Endodermal cell (in vitro differentiated cells): Measurements from ENCODE around the gene PARD3B. TPM values are rescaled to one million over a fixed set of nuclear protein-coding genes. Genes with fewer than 3 reads are reported as not detected.

Source experiments
- DNase-seq: peaks from one replicate; pipeline ENCODE4 v3.0.0-alpha.2; 2017
- H3K27ac ChIP-seq: 2 replicates; pipeline ENCODE4 v1.5.1; 2013; ENCODE audit warnings: mild to moderate bottlenecking, low read depth, low read length, moderate library complexity
- H3K27me3 ChIP-seq: 2 replicates; pipeline ENCODE4 v1.6.1; 2013; ENCODE audit warnings: mild to moderate bottlenecking, low read length, moderate library complexity; ENCODE audit not compliant: insufficient read depth, control insufficient read depth, poor library complexity, severe bottlenecking
- H3K36me3 ChIP-seq: 2 replicates; pipeline ENCODE4 v1.7.0; 2013; ENCODE audit warnings: mild to moderate bottlenecking, low read length, moderate library complexity; ENCODE audit not compliant: control insufficient read depth, insufficient read depth
- H3K4me1 ChIP-seq: one replicate; pipeline ENCODE4 v1.7.0; 2013; ENCODE audit warnings: low read length; ENCODE audit not compliant: control insufficient read depth, insufficient read depth
- H3K4me3 ChIP-seq: 2 replicates; pipeline ENCODE4 v1.5.1; 2013; ENCODE audit warnings: mild to moderate bottlenecking, low read length, moderate library complexity
- H3K9ac ChIP-seq: 2 replicates; pipeline ENCODE4 v1.6.1; 2013; ENCODE audit warnings: mild to moderate bottlenecking, low read length, moderate library complexity; ENCODE audit not compliant: poor library complexity, severe bottlenecking; ENCODE audit errors: extremely low read depth
- H3K9me3 ChIP-seq: 2 replicates; pipeline ENCODE4 v1.6.1; 2013; ENCODE audit warnings: mild to moderate bottlenecking, low read length, moderate library complexity; ENCODE audit not compliant: control insufficient read depth
- H3K27ac Mint-ChIP-seq: 2 replicates; pipeline ENCODE4 v1.8.0; 2020; ENCODE audit warnings: mixed read lengths
- H3K27me3 Mint-ChIP-seq: 2 replicates; pipeline ENCODE4 v1.8.0; 2021; ENCODE audit warnings: mild to moderate bottlenecking, mixed read lengths; ENCODE audit not compliant: insufficient read depth
- H3K36me3 Mint-ChIP-seq: 2 replicates; pipeline ENCODE4 v1.8.0; 2020; ENCODE audit warnings: low read depth, mixed read lengths
- H3K4me1 Mint-ChIP-seq: 2 replicates; pipeline ENCODE4 v1.8.0; 2020; ENCODE audit warnings: mixed read lengths
- H3K4me3 Mint-ChIP-seq: 2 replicates; pipeline ENCODE4 v1.8.0; 2020; ENCODE audit warnings: mild to moderate bottlenecking, moderate library complexity, mixed read lengths
- H3K9me3 Mint-ChIP-seq: 2 replicates; pipeline ENCODE4 v1.8.0; 2020; ENCODE audit warnings: mild to moderate bottlenecking, mixed read lengths
- WGBS, 2 experiments: methylation state at CpG; one replicate each; pipeline versions ENCODE4 v1.1.5 to v1.1.7; 2013; ENCODE audit warnings: missing lambda C conversion rate in 2 of 2, mixed read lengths in 1 of 2; ENCODE audit not compliant: insufficient coverage in 1 of 2, insufficient read length in 1 of 2; 5-methylcytosine and 5-hydroxymethylcytosine counted together
- total RNA-seq, 2 donors: library from RNA; stranded (reverse); fragmentation: NEBNext Ultra II Directional in 1 of 2; extraction: Animal tissue kit (Norgen Biotek cat#: 25700) in 1 of 2; gene quantifications; 2 replicates in 1 of 2; 3 replicates in 1 of 2; pipeline ENCODE4 v1.2.1, GENCODE V29; 2021
- TF ChIP-seq, protein P1 (sequence below): fragments of 200-600 bp; sonication (generic); conservative IDR thresholded peaks from 2 replicates; pipeline ENCODE4 v1.5.0; 2021; ENCODE audit warnings: antibody characterized with exemption, mild to moderate bottlenecking

PARD3B gene
- total RNA-seq, 2 donors from 2014 or later = 2.5 to 5.6 TPM

DNA sequence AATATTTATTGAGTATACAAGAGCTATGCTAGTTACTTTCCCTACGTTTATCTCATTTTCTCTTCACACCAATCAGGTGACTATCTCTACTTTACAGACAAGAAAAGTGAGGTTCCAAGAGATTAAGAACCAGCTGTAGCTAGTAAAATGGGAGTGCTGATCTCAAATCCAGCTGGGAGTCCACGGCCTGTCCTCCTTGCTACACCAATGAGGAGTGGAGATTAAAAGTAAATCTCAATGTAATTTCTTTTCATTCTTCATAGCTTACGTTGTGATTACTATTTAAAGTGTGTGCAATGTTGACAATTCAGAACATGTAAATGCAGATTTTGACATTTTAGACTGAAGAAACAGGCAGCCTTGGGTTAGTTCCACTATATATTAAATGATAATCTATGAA lies 1083.1 kb downstream of the PARD3B start:
- H3K4me1 Mint-ChIP-seq = peaks cover 27% of the 10 kb centered on the region

DNA sequence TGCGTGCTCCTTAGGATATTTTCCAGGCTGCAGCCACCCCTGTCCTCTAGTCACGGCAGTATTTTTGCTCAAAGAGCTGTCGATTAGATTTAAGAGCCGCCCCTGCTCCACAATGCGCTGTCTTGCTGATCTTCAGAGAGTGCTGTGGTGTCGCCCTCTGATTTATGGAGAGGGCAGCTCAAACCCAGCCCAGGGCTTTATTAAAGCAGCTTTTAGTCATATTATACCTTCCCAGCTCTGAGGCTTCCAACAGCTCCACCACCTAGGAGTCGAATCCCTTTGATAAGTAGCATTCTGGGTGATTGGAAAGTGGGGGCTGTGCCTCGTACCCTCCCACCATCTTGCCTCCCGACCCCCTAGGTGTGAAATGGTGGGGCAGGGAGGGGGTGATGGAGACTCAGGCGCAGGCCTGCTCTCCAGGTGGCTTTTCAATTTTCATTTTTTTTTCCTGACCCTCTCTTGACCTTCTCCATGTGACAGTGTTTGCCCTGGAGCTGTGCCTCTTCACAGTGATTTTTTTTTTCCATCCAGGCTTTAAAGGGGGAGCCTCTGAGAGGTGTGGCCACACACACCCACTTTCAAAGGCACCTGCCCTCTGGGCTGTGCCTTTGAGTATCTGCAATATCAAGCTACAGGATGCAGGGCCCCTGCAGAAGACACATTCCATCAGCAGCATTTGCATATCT lies 1084.0 kb downstream of the PARD3B start:
- Histone ChIP-seq H3K4me3 (no peak overlapping the region), H3K9ac (no peak overlapping the region), H3K36me3 (no peaks in the 10 kb centered on the region), H3K4me1 (peaks cover 15% of the 10 kb centered on the region), H3K27ac (no peak overlapping the region), H3K9me3 (no peaks in the 10 kb centered on the region), H3K27me3 (no peaks in the 10 kb centered on the region)
- Mint-ChIP-seq H3K4me1 (peaks cover 27% of the 10 kb centered on the region), H3K36me3 (no peaks in the 10 kb centered on the region), H3K4me3 (no peak overlapping the region), H3K9me3 (peaks cover 8% of the 10 kb centered on the region), H3K27ac (no peak overlapping the region), H3K27me3 (peaks cover 33% of the 10 kb centered on the region)
- 84 to 85% methylated on average over 8 to 9 of the region's 10 CpGs for WGBS, 2 experiments
- no peak for DNase-seq
- TF ChIP-seq, protein P1, sequence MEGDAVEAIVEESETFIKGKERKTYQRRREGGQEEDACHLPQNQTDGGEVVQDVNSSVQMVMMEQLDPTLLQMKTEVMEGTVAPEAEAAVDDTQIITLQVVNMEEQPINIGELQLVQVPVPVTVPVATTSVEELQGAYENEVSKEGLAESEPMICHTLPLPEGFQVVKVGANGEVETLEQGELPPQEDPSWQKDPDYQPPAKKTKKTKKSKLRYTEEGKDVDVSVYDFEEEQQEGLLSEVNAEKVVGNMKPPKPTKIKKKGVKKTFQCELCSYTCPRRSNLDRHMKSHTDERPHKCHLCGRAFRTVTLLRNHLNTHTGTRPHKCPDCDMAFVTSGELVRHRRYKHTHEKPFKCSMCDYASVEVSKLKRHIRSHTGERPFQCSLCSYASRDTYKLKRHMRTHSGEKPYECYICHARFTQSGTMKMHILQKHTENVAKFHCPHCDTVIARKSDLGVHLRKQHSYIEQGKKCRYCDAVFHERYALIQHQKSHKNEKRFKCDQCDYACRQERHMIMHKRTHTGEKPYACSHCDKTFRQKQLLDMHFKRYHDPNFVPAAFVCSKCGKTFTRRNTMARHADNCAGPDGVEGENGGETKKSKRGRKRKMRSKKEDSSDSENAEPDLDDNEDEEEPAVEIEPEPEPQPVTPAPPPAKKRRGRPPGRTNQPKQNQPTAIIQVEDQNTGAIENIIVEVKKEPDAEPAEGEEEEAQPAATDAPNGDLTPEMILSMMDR = no peak

More for the DNA sequence above, 1083.1 kb downstream of the PARD3B start:
- no peaks in the 10 kb centered on the region for H3K36me3 ChIP-seq
- no peak overlapping the region for H3K27ac ChIP-seq
- H3K4me3 Mint-ChIP-seq = no peak overlapping the region
- H3K36me3 Mint-ChIP-seq = no peaks in the 10 kb centered on the region
- no peak overlapping the region for H3K4me3 ChIP-seq
- peaks cover 15% of the 10 kb centered on the region for H3K4me1 ChIP-seq
- TF ChIP-seq, protein P1 = no peak
- DNase-seq = no peak
- H3K27me3 ChIP-seq = no peaks in the 10 kb centered on the region
- no peaks in the 10 kb centered on the region for H3K9me3 ChIP-seq
- peaks cover 8% of the 10 kb centered on the region for H3K9me3 Mint-ChIP-seq
- WGBS, 2 experiments = 63 to 100% methylated on average over 2 to 3 of the region's 3 CpGs
- H3K27me3 Mint-ChIP-seq = peaks cover 38% of the 10 kb centered on the region
- no peak overlapping the region for H3K9ac ChIP-seq
- no peak overlapping the region for H3K27ac Mint-ChIP-seq

DNA sequence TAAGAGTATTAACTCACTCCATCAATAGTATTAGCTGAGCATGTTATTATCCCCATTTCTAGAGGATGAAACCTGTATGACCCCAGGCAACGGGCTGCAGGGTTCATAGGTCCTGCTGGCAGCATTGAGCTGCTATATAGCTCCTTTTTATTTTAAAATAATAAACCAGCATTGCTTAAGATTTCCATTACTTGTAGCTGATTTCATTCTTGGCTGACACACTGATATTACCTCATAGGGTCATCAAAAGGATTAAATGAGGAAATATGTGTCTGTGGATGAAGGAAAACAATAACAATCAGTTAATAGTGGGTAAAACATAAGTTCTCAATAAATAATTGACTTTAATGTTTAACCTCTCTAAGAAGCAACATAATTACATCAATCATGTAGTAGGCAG lies 1088.7 kb downstream of the PARD3B start:
- peaks cover 11% of the 10 kb centered on the region for H3K27me3 Mint-ChIP-seq
- 100% methylated on average over 1 of the region's 1 CpG; no CpG with 5 or more reads in 1 of the 2 experiments for WGBS, 2 experiments
- Histone ChIP-seq H3K27me3 (no peaks in the 10 kb centered on the region), H3K9me3 (no peaks in the 10 kb centered on the region), H3K4me3 (no peak overlapping the region), H3K36me3 (no peaks in the 10 kb centered on the region), H3K9ac (no peak overlapping the region), H3K27ac (no peak overlapping the region), H3K4me1 (peaks cover 22% of the 10 kb centered on the region)
- peaks cover 43% of the 10 kb centered on the region for H3K4me1 Mint-ChIP-seq
- peaks cover 8% of the 10 kb centered on the region for H3K9me3 Mint-ChIP-seq
- no peaks in the 10 kb centered on the region for H3K36me3 Mint-ChIP-seq
- no peak overlapping the region for H3K4me3 Mint-ChIP-seq
- H3K27ac Mint-ChIP-seq = no peak overlapping the region
- TF ChIP-seq, protein P1 = no peak
- DNase-seq = no peak
